ENCODE data around the gene AQP2. TPM values are rescaled to one million over a fixed set of nuclear protein-coding genes. Genes with fewer than 3 reads are reported as not detected.
A peak's percentile ranks its signal among the peaks of the same experiment; 100 is the strongest.

Gene AQP2
- total RNA-seq, 2 experiments from 2014 or later = not detected

DNA sequence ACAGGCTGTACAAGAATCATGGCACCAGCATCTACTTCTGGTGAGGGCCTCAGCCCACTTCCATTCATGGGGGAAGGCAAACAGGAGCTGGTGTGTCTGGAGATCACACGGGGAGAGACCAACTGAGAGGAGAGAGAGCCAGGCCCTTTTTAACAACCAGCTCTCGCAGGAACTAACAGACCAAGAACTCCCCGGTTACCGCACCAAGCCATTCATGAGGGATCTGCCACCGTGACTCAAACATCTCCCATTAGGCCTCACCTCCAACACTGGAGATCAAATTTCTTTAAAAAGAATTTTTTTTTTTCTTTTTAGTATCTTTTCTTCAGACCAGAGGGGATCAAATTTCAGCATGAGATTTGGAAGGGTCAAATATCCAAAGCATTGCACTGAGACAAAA is 16.7 kb upstream of the AQP2 start:
- ChIA-PET POLR2A (no interaction called here), CTCF (interaction anchor here (3.4 to 3.5 kb wide), 2 partner anchors 12 to 34 kb away, joined by 15 to 21 read pairs; no protein-coding TSS in a partner anchor)
- intact Hi-C loops (cut with micrococcal nuclease) = no loop called here
- no peak overlapping the region for H3K4me3 Mint-ChIP-seq
- H3K9me3 Mint-ChIP-seq = no peaks in the 10 kb centered on the region
- no peak for DNase-seq
- no peaks in the 10 kb centered on the region for H3K36me3 Mint-ChIP-seq
- peaks cover 6% of the 10 kb centered on the region for H3K27me3 Mint-ChIP-seq
- H3K4me1 Mint-ChIP-seq (ENCODE audit: low read depth) = no peaks in the 10 kb centered on the region
- H3K27ac Mint-ChIP-seq = no peak overlapping the region

DNA sequence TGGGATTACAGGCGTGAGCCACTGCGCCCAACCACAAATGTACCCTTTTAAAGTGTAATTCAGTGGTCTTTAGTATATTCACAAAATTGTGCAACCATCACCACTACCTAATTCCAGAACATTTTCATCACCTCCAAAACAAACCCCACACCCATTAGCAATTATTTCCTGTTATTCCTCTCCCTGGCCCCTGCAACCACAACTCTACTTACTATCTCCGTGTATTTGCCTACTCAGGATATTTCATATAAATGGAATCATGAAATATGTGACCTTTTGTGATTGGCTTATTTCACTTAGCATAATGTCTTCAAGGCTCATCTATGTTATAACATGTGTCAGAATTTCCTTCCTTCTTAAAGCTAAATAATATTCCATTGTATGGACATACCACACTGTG is 16.0 kb upstream of the AQP2 start:
- ChIA-PET CTCF (interaction anchor here (2.0 to 3.5 kb wide), 2 partner anchors 11 to 33 kb away, joined by 6 to 21 read pairs (median 15); no protein-coding TSS in a partner anchor), POLR2A (no interaction called here)
- H3K4me1 Mint-ChIP-seq (ENCODE audit: low read depth) = no peaks in the 10 kb centered on the region
- intact Hi-C loops (cut with micrococcal nuclease) = no loop called here
- H3K27me3 Mint-ChIP-seq = peaks cover 4% of the 10 kb centered on the region
- H3K27ac Mint-ChIP-seq = no peak overlapping the region
- no peaks in the 10 kb centered on the region for H3K36me3 Mint-ChIP-seq
- H3K4me3 Mint-ChIP-seq = no peak overlapping the region
- no peaks in the 10 kb centered on the region for H3K9me3 Mint-ChIP-seq
- no peak for DNase-seq

GRCh38 chr12:49936925-49937324 is 13.6 kb upstream of the AQP2 start:
- Mint-ChIP-seq H3K27ac (no peak overlapping the region), H3K4me3 (no peak overlapping the region), H3K36me3 (no peaks in the 10 kb centered on the region), H3K9me3 (no peaks in the 10 kb centered on the region), H3K4me1 (ENCODE audit: low read depth) (no peaks in the 10 kb centered on the region), H3K27me3 (peaks cover 2% of the 10 kb centered on the region)
- DNase-seq = no peak
- intact Hi-C loops (cut with micrococcal nuclease) = no loop called here
- POLR2A ChIA-PET = no interaction called here
- CTCF ChIA-PET = interaction anchor here (1.1 to 1.7 kb wide), 3 partner anchors 9 to 30 kb away, joined by 3 to 13 read pairs (median 6); no protein-coding TSS in a partner anchor

DNA sequence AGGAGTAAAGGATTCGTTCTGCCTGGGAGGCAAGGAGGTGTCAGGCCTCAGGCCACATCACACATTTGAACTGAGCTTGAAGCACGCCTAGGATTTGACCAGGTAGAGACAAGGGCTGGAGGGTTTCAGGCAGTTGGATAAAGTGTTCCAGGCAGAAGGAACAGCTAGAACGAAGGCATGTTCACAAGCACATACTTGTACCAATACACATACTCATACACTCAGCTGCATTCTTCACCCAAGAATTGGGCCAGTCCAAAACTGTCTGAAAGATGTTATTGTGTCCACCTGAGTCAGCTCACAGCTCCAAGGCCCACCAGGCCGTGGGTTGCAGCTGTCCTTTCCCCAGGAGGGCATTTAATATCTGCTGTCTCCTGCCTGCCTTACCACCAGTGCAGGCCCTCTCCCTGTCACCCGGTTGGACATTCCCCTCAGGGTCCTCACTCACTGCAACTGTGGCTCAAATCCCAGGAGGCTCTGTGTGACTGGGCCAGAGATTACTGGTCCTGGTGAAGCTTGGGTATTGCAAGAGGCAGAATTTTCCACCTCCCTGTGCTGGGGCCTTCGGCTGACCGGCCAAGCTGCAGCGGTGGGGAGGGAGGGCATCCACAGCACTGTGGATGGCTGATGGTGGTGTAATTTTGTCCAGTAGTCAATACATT is 12.8 kb upstream of the AQP2 start:
- no peak overlapping the region for H3K27ac Mint-ChIP-seq
- peaks cover 2% of the 10 kb centered on the region for H3K27me3 Mint-ChIP-seq
- H3K4me1 Mint-ChIP-seq (ENCODE audit: low read depth) = peaks cover 4% of the 10 kb centered on the region
- no peak for DNase-seq
- intact Hi-C loops (cut with micrococcal nuclease) = no loop called here
- no peaks in the 10 kb centered on the region for H3K36me3 Mint-ChIP-seq
- no peaks in the 10 kb centered on the region for H3K9me3 Mint-ChIP-seq
- H3K4me3 Mint-ChIP-seq = no peak overlapping the region
- POLR2A ChIA-PET = no interaction called here
- CTCF ChIA-PET = interaction anchor here (0.7 to 1.7 kb wide), 3 partner anchors 8 to 71 kb away, joined by 3 to 13 read pairs (median 6); no protein-coding TSS in a partner anchor

DNA sequence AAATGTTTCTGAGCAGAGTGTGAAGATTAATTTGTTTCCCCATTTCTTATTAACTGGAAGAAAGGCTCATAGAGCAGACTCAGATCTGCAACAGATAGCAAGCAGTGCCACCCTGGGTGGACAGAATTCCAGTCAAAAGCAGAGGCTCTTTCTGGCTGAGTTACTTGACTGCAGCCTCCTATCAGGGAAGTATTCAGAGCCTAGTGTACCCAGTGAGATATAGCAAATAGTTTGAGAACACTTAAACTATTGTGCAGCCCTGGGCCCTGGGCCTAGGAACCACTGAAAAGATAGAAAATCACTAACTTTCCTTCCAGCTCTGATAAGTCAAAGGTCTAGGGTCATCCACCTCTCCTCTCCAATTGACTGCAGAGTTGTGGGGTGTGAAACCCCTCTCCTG is 11.2 kb upstream of the AQP2 start:
- Mint-ChIP-seq H3K4me1 (ENCODE audit: low read depth) (peaks cover 14% of the 10 kb centered on the region), H3K4me3 (no peak overlapping the region), H3K27me3 (peaks cover 2% of the 10 kb centered on the region), H3K36me3 (no peaks in the 10 kb centered on the region), H3K9me3 (no peaks in the 10 kb centered on the region), H3K27ac (no peak overlapping the region)
- POLR2A ChIA-PET = no interaction called here
- CTCF ChIA-PET = interaction anchor here (1.0 to 1.4 kb wide), 2 partner anchors 28 to 172 kb away, joined by 3 to 5 read pairs; partner anchors contain the start of gene COX14
- intact Hi-C loops (cut with micrococcal nuclease) = no loop called here
- no peak for DNase-seq

GRCh38 chr12:49939707-49940106 is 10.8 kb upstream of the AQP2 start:
- ChIA-PET CTCF (interaction anchor here (0.7 to 1.4 kb wide), 2 partner anchors 27 to 99 kb away, joined by 3 to 5 read pairs; no protein-coding TSS in a partner anchor), POLR2A (interaction anchor here (1.1 kb wide), 1 partner anchor 11 kb away, joined by 3 read pairs; no protein-coding TSS in a partner anchor)
- Mint-ChIP-seq H3K27ac (no peak overlapping the region), H3K36me3 (no peaks in the 10 kb centered on the region), H3K4me1 (ENCODE audit: low read depth) (peaks cover 18% of the 10 kb centered on the region), H3K4me3 (no peak overlapping the region), H3K27me3 (no peaks in the 10 kb centered on the region), H3K9me3 (no peaks in the 10 kb centered on the region)
- intact Hi-C loops (cut with micrococcal nuclease) = no loop called here
- no peak for DNase-seq

- Mint-ChIP-seq H3K27me3 (no peaks in the 10 kb centered on the region), H3K36me3 (no peaks in the 10 kb centered on the region), H3K9me3 (no peaks in the 10 kb centered on the region), H3K4me1 (ENCODE audit: low read depth) (peaks cover 33% of the 10 kb centered on the region), H3K4me3 (no peak overlapping the region), H3K27ac (no peak overlapping the region)
- ChIA-PET POLR2A (no interaction called here), CTCF (interaction anchor here (0.8 to 2.7 kb wide), 6 partner anchors 9 to 129 kb away, joined by 3 to 20 read pairs (median 3); no protein-coding TSS in a partner anchor)
- no peak for DNase-seq
- intact Hi-C loops (cut with micrococcal nuclease) = no loop called here
Measured at GRCh38 chr12:49941556-49942511, 8.7 kb upstream of the AQP2 start.

GRCh38 chr12:49942512-49942893 is 8.0 kb upstream of the AQP2 start:
- CTCF ChIA-PET = interaction anchor here (0.8 to 2.7 kb wide), 6 partner anchors 10 to 128 kb away, joined by 3 to 20 read pairs (median 3); no protein-coding TSS in a partner anchor
- Mint-ChIP-seq H3K27ac (no peak overlapping the region), H3K4me1 (ENCODE audit: low read depth) (peaks cover 33% of the 10 kb centered on the region), H3K27me3 (no peaks in the 10 kb centered on the region), H3K36me3 (no peaks in the 10 kb centered on the region), H3K4me3 (no peak overlapping the region), H3K9me3 (no peaks in the 10 kb centered on the region)
- POLR2A ChIA-PET = no interaction called here
- no peak for DNase-seq
- intact Hi-C loops (cut with micrococcal nuclease) = no loop called here

- Mint-ChIP-seq H3K4me3 (no peak overlapping the region), H3K36me3 (no peaks in the 10 kb centered on the region), H3K27ac (no peak overlapping the region), H3K27me3 (no peaks in the 10 kb centered on the region), H3K4me1 (ENCODE audit: low read depth) (peaks cover 33% of the 10 kb centered on the region), H3K9me3 (no peaks in the 10 kb centered on the region)
- peak; percentile 46 for DNase-seq
- CTCF ChIA-PET = interaction anchor here (0.7 to 2.7 kb wide), 8 partner anchors 10 to 127 kb away, joined by 3 to 20 read pairs (median 3); no protein-coding TSS in a partner anchor
- POLR2A ChIA-PET = interaction anchor here (0.5 kb wide), 1 partner anchor 819 kb away, joined by 3 read pairs; no protein-coding TSS in a partner anchor
- intact Hi-C loops (cut with micrococcal nuclease) = no loop called here
Measured at GRCh38 chr12:49942921-49943624, 7.5 kb upstream of the AQP2 start.

- intact Hi-C loops (cut with micrococcal nuclease) = no loop called here
- Mint-ChIP-seq H3K27me3 (no peaks in the 10 kb centered on the region), H3K4me3 (no peak overlapping the region), H3K27ac (no peak overlapping the region), H3K4me1 (ENCODE audit: low read depth) (peaks cover 33% of the 10 kb centered on the region), H3K9me3 (no peaks in the 10 kb centered on the region), H3K36me3 (no peaks in the 10 kb centered on the region)
- POLR2A ChIA-PET = interaction anchor here (0.5 kb wide), 1 partner anchor 819 kb away, joined by 3 read pairs; no protein-coding TSS in a partner anchor
- CTCF ChIA-PET = interaction anchor here (0.7 to 2.7 kb wide), 4 partner anchors 14 to 77 kb away, joined by 3 to 20 read pairs (median 6); no protein-coding TSS in a partner anchor
- DNase-seq = no peak
Measured at GRCh38 chr12:49943625-49943960, 6.9 kb upstream of the AQP2 start.

- POLR2A ChIA-PET = interaction anchor here (0.5 kb wide), 1 partner anchor 818 kb away, joined by 3 read pairs; no protein-coding TSS in a partner anchor
- peaks cover 33% of the 10 kb centered on the region for H3K4me1 Mint-ChIP-seq (ENCODE audit: low read depth)
- intact Hi-C loops (cut with micrococcal nuclease) = no loop called here
Measured at GRCh38 chr12:49944046-49944445, 6.5 kb upstream of the AQP2 start.

More at GRCh38 chr12:49944046-49944445, 6.5 kb upstream of the AQP2 start:
- DNase-seq = no peak
- Mint-ChIP-seq H3K27me3 (no peaks in the 10 kb centered on the region), H3K9me3 (no peaks in the 10 kb centered on the region), H3K36me3 (no peaks in the 10 kb centered on the region), H3K27ac (no peak overlapping the region), H3K4me3 (no peak overlapping the region)
- CTCF ChIA-PET = interaction anchor here (1.3 to 2.7 kb wide), 2 partner anchors 23 to 77 kb away, joined by 8 to 20 read pairs; no protein-coding TSS in a partner anchor

All from activated CD4-positive, alpha-beta memory T cell treated with anti-CD3 and anti-CD28 coated beads for 36 hours (primary cell).